Hematopoietic multipotent progenitor cell (in vitro differentiated cells): ENCODE measurements around the gene MS4A6E. TPM values are rescaled to one million over a fixed set of nuclear protein-coding genes. Genes with fewer than 3 reads are reported as not detected.

Experiments used
- DNase-seq, 3 donors: peaks; one replicate each; pipeline ENCODE4 v3.0.0-alpha.2; 2011 to 2015; ENCODE audit warnings: low read depth in 2 of 3, low spot score in 2 of 3
- total RNA-seq: library from RNA; depleted of rRNA; stranded (reverse); fragments of >200 nt; gene quantifications from one replicate; pipeline ENCODE4 v1.2.3, GENCODE V29; 2012

The MS4A6E gene
- total RNA-seq, 1 donor, result not detected

- no peak for DNase-seq
Measured at GRCh38 chr11:60371386-60371785, 44.3 kb downstream of the MS4A6E start.

- no peak for DNase-seq
Measured at GRCh38 chr11:60371854-60372253, 44.8 kb downstream of the MS4A6E start.

- no peak for DNase-seq
Measured at GRCh38 chr11:60372767-60373166, 45.7 kb downstream of the MS4A6E start.

GRCh38 chr11:60375316-60375715 lies 48.3 kb downstream of the MS4A6E start:
- no peak for DNase-seq

DNA sequence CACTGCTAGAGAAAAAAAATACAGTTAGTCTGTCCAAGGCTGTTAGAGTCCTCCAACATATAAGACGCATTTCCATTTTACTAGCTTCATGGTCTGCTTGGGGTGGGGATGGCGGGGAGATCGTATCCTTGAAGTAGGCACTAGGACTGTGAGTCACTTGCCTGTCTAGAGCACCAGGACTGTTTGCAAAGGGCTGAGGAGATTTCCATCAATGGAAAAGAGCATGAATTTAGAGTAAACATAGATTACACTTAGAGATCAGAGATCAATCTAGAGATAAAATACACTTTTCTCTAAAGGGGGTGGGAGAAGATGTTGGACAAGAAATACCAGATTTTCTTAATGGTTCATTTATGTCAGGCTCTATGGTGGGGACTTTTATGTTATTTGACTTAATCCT lies 49.5 kb downstream of the MS4A6E start:
- DNase-seq, result no peak

DNA sequence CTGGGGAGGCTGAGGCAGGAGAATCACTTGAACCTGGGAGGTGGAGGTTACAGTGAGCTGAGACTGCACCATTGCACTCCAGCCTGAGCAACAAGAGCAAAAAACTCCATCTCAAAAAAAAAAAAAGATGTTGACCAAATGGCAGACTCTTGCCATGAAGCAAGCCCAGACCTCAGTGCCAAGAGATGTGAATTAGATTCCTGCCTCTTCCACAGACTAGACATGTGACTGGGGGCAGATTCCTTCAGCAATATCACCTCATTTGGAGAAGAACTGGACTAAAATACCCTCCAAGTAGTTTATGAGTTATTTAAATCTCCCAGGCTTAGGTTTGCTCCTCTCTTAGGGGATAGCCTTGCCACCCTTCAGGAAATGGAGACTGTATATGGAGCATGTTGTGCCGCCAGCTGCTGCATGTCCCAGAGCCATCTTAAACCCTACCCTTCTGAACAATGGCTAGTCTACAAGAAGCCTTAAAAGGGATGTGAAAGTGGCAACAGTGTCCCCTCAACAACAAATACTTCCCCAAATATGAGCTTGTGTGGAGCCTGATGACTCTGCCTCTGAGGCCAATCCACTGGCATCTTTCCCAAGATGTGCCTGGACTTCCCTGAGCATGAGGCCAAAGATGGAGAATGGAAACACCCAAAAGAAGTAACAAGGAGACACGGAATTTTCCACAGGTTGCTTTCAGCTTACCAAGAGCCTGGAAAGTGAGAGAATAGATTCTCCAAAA lies 50.5 kb downstream of the MS4A6E start:
- DNase-seq, result peak in 1 of 3 donors; percentile 35

GRCh38 chr11:60378354-60378753 lies 51.3 kb downstream of the MS4A6E start, which contains the start of gene MS4A7:
Gene MS4A7, plus strand, starts transcription at chr11:60378532. Its CDS starts 4,610 bp downstream, at chr11:60383142.
- peak in 2 of 3 donors; percentile 76 to 94 for DNase-seq

DNA sequence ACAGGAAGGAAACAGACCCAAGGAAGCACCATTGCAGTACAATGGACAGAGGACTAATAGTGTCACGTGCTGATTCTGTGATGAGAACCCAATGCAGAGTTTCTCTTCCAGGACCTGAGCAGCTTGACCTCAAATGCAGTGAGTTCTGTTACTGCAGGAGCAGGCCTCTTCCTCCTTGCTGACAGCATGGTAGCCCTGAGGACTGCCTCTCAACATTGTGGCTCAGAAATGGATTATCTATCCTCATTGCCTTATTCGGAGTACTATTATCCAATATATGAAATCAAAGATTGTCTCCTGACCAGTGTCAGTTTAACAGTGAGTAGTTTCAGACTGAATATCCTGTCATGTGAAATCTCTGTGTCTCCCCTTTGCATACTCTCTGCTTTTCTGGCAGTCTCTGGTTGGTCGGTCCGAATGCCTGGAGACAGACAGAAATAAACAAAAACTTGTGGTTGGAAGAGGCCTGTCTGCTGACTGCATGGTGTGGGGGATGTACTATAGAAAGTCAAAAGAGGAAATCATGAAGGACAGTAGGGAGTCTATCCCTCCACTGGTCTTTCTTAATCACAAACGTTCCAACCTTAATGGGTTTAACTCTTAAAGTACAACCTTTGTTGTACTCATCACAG lies 62.3 kb downstream of the MS4A6E start:
- peak in 2 of 3 donors; percentile 21 to 42 for DNase-seq

GRCh38 chr11:60390419-60390818 lies 63.4 kb downstream of the MS4A6E start:
- no peak for DNase-seq

Other genes with a start within 250 kb of the MS4A6E start
- 4.8 TPM for gene MS4A2, start 238.6 kb upstream of the MS4A6E start, total RNA-seq
- gene MS4A6A, start 144.2 kb upstream of the MS4A6E start, total RNA-seq, result 4.3 TPM
- gene MS4A4E, start 84.1 kb upstream of the MS4A6E start, total RNA-seq, result 0.54 TPM
- 1.1 TPM for gene MS4A4A, start 46.6 kb upstream of the MS4A6E start, total RNA-seq
- 3.8 TPM for gene MS4A7, start 51.3 kb downstream of the MS4A6E start, total RNA-seq
- under 0.01 TPM for gene MS4A14, start 69.2 kb downstream of the MS4A6E start, total RNA-seq
- not detected for gene MS4A5, start 102.3 kb downstream of the MS4A6E start, total RNA-seq
- 3.2 TPM for gene MS4A1, start 128.6 kb downstream of the MS4A6E start, total RNA-seq
- gene MS4A12, start 165.5 kb downstream of the MS4A6E start, total RNA-seq, result not detected
- gene MS4A13, start 188.1 kb downstream of the MS4A6E start, total RNA-seq, result not detected